AG10803 (cell line): ENCODE results near the gene PRKD2.

Experiments
- DNase-seq: peaks from one replicate; pipeline ENCODE4 v3.0.0; 2010; ENCODE audit warnings: low read depth
- H3K4me3 ChIP-seq: 2 replicates; pipeline ENCODE4 v1.5.1; 2011; ENCODE audit warnings: mild to moderate bottlenecking, low read length, control low read depth
- TF ChIP-seq, protein P1 (sequence below): conservative IDR thresholded peaks from 2 replicates; pipeline ENCODE4 v1.5.1; 2011; ENCODE audit warnings: mild to moderate bottlenecking, low read length, control low read depth, inconsistent platforms

Gene PRKD2

DNA sequence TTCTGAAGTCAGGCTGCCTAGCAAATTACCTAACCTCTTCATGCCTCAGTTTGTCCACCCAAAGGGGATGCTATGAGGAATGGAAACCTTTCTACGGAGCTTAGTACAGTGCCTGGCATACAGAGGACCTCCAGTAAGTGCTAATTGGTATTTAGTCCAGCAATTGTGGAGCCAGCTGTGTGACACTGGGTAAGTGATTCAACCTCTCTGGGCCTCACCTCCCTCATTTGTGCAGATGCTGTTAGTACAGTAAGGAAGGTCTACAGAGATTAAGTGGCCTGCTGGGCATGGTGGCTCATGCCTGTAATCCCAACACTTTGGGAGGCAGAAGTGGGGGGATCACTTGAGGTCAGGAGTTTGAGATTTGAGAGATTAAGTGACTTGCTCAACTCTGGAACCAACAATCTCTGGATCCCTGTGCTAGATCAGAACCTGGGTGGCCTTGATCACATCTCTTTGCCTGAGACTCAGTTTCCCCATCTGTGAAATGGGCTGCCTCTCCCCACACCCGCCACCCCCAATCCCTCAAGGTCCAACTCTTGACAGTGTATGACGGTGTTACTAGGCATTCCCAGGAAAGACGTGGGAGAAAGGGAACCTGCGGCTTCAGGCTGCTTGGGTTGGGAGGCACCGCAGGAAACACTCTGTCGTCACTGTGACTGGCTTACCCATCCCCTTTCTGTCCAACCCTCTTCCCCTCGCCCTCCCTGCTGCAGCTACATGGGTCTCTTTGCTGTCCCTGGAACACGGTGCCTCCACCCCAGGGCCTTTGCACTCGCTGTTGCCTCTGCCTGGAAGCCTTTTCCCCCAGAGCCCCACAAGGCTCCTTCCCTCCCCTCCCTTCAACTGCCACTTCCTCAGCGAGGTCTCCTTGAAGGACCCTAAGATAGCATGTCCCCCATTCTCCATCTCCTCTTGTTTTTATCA is 18.3 kb downstream of the PRKD2 start:
- TF ChIP-seq, protein P1, sequence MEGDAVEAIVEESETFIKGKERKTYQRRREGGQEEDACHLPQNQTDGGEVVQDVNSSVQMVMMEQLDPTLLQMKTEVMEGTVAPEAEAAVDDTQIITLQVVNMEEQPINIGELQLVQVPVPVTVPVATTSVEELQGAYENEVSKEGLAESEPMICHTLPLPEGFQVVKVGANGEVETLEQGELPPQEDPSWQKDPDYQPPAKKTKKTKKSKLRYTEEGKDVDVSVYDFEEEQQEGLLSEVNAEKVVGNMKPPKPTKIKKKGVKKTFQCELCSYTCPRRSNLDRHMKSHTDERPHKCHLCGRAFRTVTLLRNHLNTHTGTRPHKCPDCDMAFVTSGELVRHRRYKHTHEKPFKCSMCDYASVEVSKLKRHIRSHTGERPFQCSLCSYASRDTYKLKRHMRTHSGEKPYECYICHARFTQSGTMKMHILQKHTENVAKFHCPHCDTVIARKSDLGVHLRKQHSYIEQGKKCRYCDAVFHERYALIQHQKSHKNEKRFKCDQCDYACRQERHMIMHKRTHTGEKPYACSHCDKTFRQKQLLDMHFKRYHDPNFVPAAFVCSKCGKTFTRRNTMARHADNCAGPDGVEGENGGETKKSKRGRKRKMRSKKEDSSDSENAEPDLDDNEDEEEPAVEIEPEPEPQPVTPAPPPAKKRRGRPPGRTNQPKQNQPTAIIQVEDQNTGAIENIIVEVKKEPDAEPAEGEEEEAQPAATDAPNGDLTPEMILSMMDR, result no peak
- no peak overlapping the region for H3K4me3 ChIP-seq
- DNase-seq, result no peak

DNA sequence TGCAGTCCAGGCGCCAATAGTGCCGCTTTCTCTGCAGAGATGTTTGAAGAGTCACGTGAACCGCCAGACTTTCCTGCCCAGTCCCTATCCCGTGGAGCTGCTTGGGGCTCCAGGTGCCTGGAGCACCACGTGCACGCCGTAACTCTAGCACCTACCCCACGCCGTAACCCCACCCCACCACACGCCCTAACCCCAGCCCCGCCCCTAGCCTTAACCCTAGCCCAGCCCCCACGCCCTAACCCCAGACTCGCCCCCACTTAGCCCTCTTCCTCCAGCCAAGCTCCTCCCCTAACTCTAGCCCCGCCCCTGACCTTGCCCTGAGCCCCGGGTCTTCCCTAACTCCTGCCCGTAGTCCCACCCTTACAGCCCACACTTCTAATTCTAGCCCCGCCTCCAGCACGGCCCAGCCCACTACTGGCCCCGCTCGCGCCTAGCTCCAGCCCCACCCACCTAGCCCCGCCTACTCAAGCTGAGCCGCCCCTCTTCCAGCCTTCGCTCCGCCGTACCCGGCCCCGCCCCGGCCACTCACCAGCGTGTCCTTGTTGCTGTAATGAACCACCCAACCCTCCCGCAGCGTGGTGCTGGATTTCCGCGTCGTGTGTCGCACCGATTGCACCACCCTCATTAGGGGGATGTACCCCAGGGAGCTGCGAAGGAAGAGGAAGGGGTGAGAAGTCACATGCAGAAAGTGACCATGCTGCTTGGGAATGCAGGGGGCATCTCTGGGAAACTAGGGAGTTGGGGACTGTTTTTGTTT is 19.5 kb downstream of the PRKD2 start:
- DNase-seq, result peak; percentile 70
- no peak overlapping the region for H3K4me3 ChIP-seq
- TF ChIP-seq, protein P1, result no peak

DNA sequence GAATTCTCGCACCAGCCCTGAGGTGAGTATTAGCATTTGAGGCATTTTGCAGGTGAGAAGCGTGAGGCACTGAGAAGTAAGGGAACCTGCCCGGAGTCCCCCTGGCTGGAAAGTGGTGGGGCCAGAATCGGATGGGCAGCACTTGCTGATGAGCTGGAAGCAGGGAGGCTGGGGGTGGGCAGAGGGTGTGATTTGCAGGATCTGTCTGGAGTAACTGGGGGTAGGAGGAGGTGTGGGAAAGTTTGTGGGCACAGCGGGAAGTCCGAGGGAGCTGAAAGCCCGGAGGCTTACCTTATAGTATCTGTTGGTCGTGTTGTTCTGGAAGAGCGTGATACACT is 20.1 kb downstream of the PRKD2 start:
- no peak overlapping the region for H3K4me3 ChIP-seq
- TF ChIP-seq, protein P1, result no peak
- DNase-seq, result no peak

GRCh38 chr19:46696052-46696451 is 20.9 kb downstream of the PRKD2 start:
- DNase-seq, result no peak
- TF ChIP-seq, protein P1, result no peak
- H3K4me3 ChIP-seq, result no peak overlapping the region

GRCh38 chr19:46693760-46694159 is 23.2 kb downstream of the PRKD2 start:
- DNase-seq, result no peak
- H3K4me3 ChIP-seq, result no peak overlapping the region
- TF ChIP-seq, protein P1, result no peak

DNA sequence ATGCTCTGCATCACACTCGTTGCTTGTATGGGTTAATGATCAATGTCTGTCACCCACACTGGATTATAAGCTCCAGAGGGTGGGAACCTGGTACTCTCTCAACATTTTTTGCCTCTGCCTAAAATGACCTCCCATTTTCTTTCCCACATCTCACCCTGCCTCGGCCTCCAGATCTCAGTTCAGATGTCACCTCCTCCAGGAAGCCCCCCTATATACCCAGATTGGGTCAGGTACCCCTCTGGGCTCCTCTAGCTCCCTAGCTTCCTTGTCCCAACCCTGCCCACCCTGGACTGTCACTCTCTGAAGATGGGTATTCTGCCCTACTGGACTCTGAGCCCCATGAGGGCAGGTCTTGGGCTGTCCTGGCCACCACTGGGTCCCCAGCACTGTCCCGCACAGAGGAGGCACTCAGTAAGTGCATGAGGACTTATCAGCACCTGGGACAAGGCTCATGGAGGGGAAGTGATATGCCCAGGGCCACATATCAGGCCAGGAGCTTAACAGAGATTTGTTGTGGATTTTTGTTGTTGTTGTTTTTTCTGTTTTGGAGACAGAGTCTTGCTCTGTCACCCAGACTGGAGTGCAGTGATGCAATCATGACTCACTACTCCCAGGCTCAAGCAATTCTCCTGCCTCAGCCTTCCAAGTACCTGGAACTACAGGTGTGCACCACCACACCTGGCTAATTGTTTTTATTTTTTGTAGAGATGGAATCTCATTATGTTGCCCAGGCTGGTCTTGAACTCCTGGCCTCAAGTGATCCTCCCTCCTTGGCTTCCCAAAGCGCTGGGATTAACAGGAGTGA is 23.8 kb downstream of the PRKD2 start:
- H3K4me3 ChIP-seq, result no peak overlapping the region
- DNase-seq, result no peak
- TF ChIP-seq, protein P1, result no peak
